PC-3 (cell line): ENCODE measurements around the gene GPRC5B. TPM values are rescaled to one million over a fixed set of nuclear protein-coding genes. Genes with fewer than 3 reads are reported as not detected.

Experiments
- ATAC-seq: fragments of 200-7000 bp; cut with Tn5 transposase; 2 replicates; pipeline ENCODE4 v1.9.1; 2020; ENCODE audit warnings: mild to moderate bottlenecking, moderate library complexity
- BruUV-seq: library from RNA; stranded (reverse); fragments of 400-500 nt; replicated peaks from 2 replicates; lab custom pipeline; 2021; lab: Mats Ljungman, UMichigan
- CTCF ChIA-PET: fragments of 300-600 bp; sonication (Branson Sonifier 250); formaldehyde crosslinking; loops from one replicate; lab custom pipeline; 2022; ENCODE audit warnings: antibody characterized with exemption; lab: Charles Lee
- POLR2A ChIA-PET: fragments of 300-600 bp; sonication (Branson Sonifier 250); formaldehyde crosslinking; loops from one replicate; lab custom pipeline; 2022; ENCODE audit warnings: antibody characterized with exemption; ENCODE audit not compliant: unreplicated experiment; lab: Charles Lee
- DNase-seq: peaks from one replicate; pipeline ENCODE4 v3.0.0-alpha.2; 2015
- H2AFZ ChIP-seq: fragments of 300-600 bp; sonication (generic); 2 replicates; pipeline ENCODE4 v1.6.0; 2016; ENCODE audit warnings: antibody characterized with exemption, low read length
- H3F3A ChIP-seq: fragments of 300-600 bp; sonication (generic); one replicate; pipeline ENCODE4 v1.6.0; 2017; ENCODE audit warnings: antibody characterized with exemption, low read length, control low read depth, mild to moderate bottlenecking; ENCODE audit not compliant: unreplicated experiment
- H3K27ac ChIP-seq: fragments of 300-600 bp; sonication (generic); 2 replicates; pipeline ENCODE4 v1.5.1; 2016; ENCODE audit warnings: mild to moderate bottlenecking, low read length
- H3K27me3 ChIP-seq: fragments of 300-600 bp; sonication (generic); 2 replicates; pipeline ENCODE4 v1.6.1; 2016; ENCODE audit warnings: low read length, mixed read lengths
- H3K36me3 ChIP-seq: fragments of 300-600 bp; sonication (generic); 2 replicates; pipeline ENCODE4 v1.6.1; 2016; ENCODE audit warnings: low read depth, mixed run types, low read length, mixed read lengths
- H3K4me1 ChIP-seq: fragments of 300-600 bp; sonication (generic); 2 replicates; pipeline ENCODE4 v1.5.1; 2016; ENCODE audit warnings: low read length; ENCODE audit not compliant: insufficient read depth
- H3K4me2 ChIP-seq: fragments of 300-600 bp; sonication (generic); 2 replicates; pipeline ENCODE4 v1.6.0; 2016; ENCODE audit warnings: low read length
- H3K4me3 ChIP-seq: fragments of 300-600 bp; sonication (generic); 2 replicates; pipeline ENCODE4 v1.5.1; 2016; ENCODE audit warnings: mild to moderate bottlenecking, low read length, mixed read lengths
- H3K79me2 ChIP-seq: fragments of 300-600 bp; sonication (generic); 2 replicates; pipeline ENCODE4 v1.6.1; 2017; ENCODE audit warnings: low read length, mixed read lengths
- H3K9ac ChIP-seq: fragments of 300-600 bp; sonication (generic); 2 replicates; pipeline ENCODE4 v1.6.0; 2016; ENCODE audit warnings: mild to moderate bottlenecking, low read length
- H3K9me2 ChIP-seq: fragments of 300-600 bp; sonication (generic); replicated peaks from 2 replicates; pipeline ENCODE4 v1.6.1; 2016; ENCODE audit warnings: mixed run types, low read length, mixed read lengths
- H3K9me3 ChIP-seq: fragments of 300-600 bp; sonication (generic); 2 replicates; pipeline ENCODE4 v1.6.1; 2016; ENCODE audit warnings: low read length, mixed read lengths
- H4K20me1 ChIP-seq: fragments of 300-600 bp; sonication (generic); 2 replicates; pipeline ENCODE4 v1.6.1; 2016; ENCODE audit warnings: low read length, mixed read lengths
- CTCF ChIP-seq: fragments of 300-600 bp; sonication (generic); conservative IDR thresholded peaks from 2 replicates; pipeline ENCODE4 v1.5.1; 2017; ENCODE audit warnings: antibody characterized with exemption, low read depth, mild to moderate bottlenecking, low read length
- EZH2 ChIP-seq: fragments of 300-600 bp; sonication (generic); IDR thresholded peaks from one replicate; pipeline ENCODE4 v1.6.1; 2017; ENCODE audit warnings: antibody characterized with exemption, mild to moderate bottlenecking, low read length; ENCODE audit not compliant: unreplicated experiment
- EZH2phosphoT487 ChIP-seq: fragments of 300-600 bp; sonication (generic); IDR thresholded peaks from 2 replicates; pipeline ENCODE4 v1.6.1; 2018; ENCODE audit warnings: mild to moderate bottlenecking, antibody characterized with exemption, low read length, borderline replicate concordance
- intact Hi-C: fragments of 100-400 bp; cut with micrococcal nuclease; formaldehyde crosslinking; loops from 2 replicates; pipeline ENCODE4 v1.9.0; 2023
- total RNA-seq: library from RNA; depleted of rRNA; stranded (reverse); fragments of >200 nt; gene quantifications from 2 replicates; pipeline ENCODE4 v1.2.3, GENCODE V29; 2014

The GPRC5B gene
- total RNA-seq, 1 experiment from 2014 or later = 5.5 TPM

GRCh38 chr16:19928432-19928831 is 43.8 kb upstream of the GPRC5B start:
- no peaks in the 10 kb centered on the region for H3K36me3 ChIP-seq
- H3K9me3 ChIP-seq = no peaks in the 10 kb centered on the region
- no peaks in the 10 kb centered on the region for H3K79me2 ChIP-seq
- H3K27ac ChIP-seq = no peak overlapping the region
- no peaks in the 10 kb centered on the region for H3K4me1 ChIP-seq
- H4K20me1 ChIP-seq = no peaks in the 10 kb centered on the region
- H3K4me3 ChIP-seq = no peak overlapping the region
- ATAC-seq (no peak), DNase-seq (no peak)
- no peaks in the 10 kb centered on the region for H3F3A ChIP-seq
- intact Hi-C loops = no loop called here
- CTCF ChIA-PET = no interaction called here
- H3K27me3 ChIP-seq = peaks cover 16% of the 10 kb centered on the region
- no peak overlapping the region for H3K4me2 ChIP-seq
- H2AFZ ChIP-seq = no peak overlapping the region
- no peak overlapping the region for H3K9ac ChIP-seq
- no peaks in the 10 kb centered on the region for H3K9me2 ChIP-seq
- TF ChIP-seq CTCF (no peak), EZH2phosphoT487 (no peak), EZH2 (no peak)
- POLR2A ChIA-PET = no interaction called here
- BruUV-seq = no TSS peak

- Histone ChIP-seq H3F3A (no peaks in the 10 kb centered on the region), H3K79me2 (no peaks in the 10 kb centered on the region), H3K27me3 (peaks cover 16% of the 10 kb centered on the region), H3K4me2 (no peak overlapping the region), H3K4me1 (no peaks in the 10 kb centered on the region), H3K9me2 (no peaks in the 10 kb centered on the region), H2AFZ (no peak overlapping the region), H3K27ac (no peak overlapping the region), H3K4me3 (no peak overlapping the region), H4K20me1 (no peaks in the 10 kb centered on the region), H3K36me3 (no peaks in the 10 kb centered on the region), H3K9me3 (no peaks in the 10 kb centered on the region), H3K9ac (no peak overlapping the region)
- ATAC-seq = no peak
- ChIA-PET CTCF (no interaction called here), POLR2A (no interaction called here)
- TF ChIP-seq EZH2 (no peak), EZH2phosphoT487 (no peak), CTCF (no peak)
- peak; percentile 29 for DNase-seq
- no TSS peak for BruUV-seq
- intact Hi-C loops = no loop called here
Observed at GRCh38 chr16:19926449-19927390, 42.1 kb upstream of the GPRC5B start.

GRCh38 chr16:19923396-19923795 is 38.7 kb upstream of the GPRC5B start:
- no peaks in the 10 kb centered on the region for H3K4me1 ChIP-seq
- no peak overlapping the region for H3K27ac ChIP-seq
- peaks cover 1% of the 10 kb centered on the region; the same call in 1 of the 2 replicates for H3K27me3 ChIP-seq
- ChIA-PET POLR2A (no interaction called here), CTCF (no interaction called here)
- no peak overlapping the region for H3K4me3 ChIP-seq
- intact Hi-C loops = no loop called here
- H4K20me1 ChIP-seq = no peaks in the 10 kb centered on the region
- DNase-seq (no peak), ATAC-seq (no peak)
- H3F3A ChIP-seq = no peaks in the 10 kb centered on the region
- TF ChIP-seq EZH2 (no peak), CTCF (no peak), EZH2phosphoT487 (no peak)
- no peaks in the 10 kb centered on the region for H3K36me3 ChIP-seq
- no TSS peak for BruUV-seq
- no peaks in the 10 kb centered on the region for H3K9me3 ChIP-seq
- H2AFZ ChIP-seq = no peak overlapping the region
- no peaks in the 10 kb centered on the region for H3K79me2 ChIP-seq
- H3K9ac ChIP-seq = no peak overlapping the region
- no peaks in the 10 kb centered on the region for H3K9me2 ChIP-seq
- H3K4me2 ChIP-seq = no peak overlapping the region
